ENCODE results near the gene ISLR. TPM values are rescaled to one million over a fixed set of nuclear protein-coding genes. Genes with fewer than 3 reads are reported as not detected.

ISLR gene
- total RNA-seq, 1 experiment from 2014 or later: 0.11 TPM

GRCh38 chr15:74157868-74158827, 15.4 kb upstream of the ISLR start:
- Histone ChIP-seq H3K23me2 (ENCODE audit: insufficient read length, low read depth, low read length, poor library complexity, severe bottlenecking) (no peaks in the 10 kb centered on the region), H3K9me3 (ENCODE audit: control insufficient read depth, low read depth, low read length) (no peaks in the 10 kb centered on the region), H2BK120ac (ENCODE audit: low read depth, low read length, poor library complexity, severe bottlenecking) (no peak overlapping the region), H3K79me1 (ENCODE audit: insufficient read depth, low read depth, low read length, poor library complexity, severe bottlenecking) (no peaks in the 10 kb centered on the region), H3K23ac (ENCODE audit: insufficient read length, low read depth, low read length) (no peak overlapping the region), H4K20me1 (ENCODE audit: control insufficient read depth, insufficient read depth, insufficient read length) (no peaks in the 10 kb centered on the region), H3K79me2 (ENCODE audit: insufficient read depth, low read length) (no peaks in the 10 kb centered on the region), H3T11ph (ENCODE audit: low read length) (no peak overlapping the region), H3K18ac (ENCODE audit: insufficient read length, low read depth, low read length) (no peak overlapping the region), H3K14ac (ENCODE audit: insufficient read depth, low read length) (no peak overlapping the region), H2AK5ac (ENCODE audit: insufficient read length, low read length) (no peak overlapping the region), H2BK15ac (ENCODE audit: low read depth, low read length) (no peak overlapping the region), H3K4ac (ENCODE audit: low read depth, low read length) (no peak overlapping the region), H4K91ac (ENCODE audit: insufficient read length, low read depth, low read length) (no peak overlapping the region), H3K4me1 (ENCODE audit: insufficient read depth, low read length) (peaks cover 2% of the 10 kb centered on the region), H3K4me2 (ENCODE audit: insufficient read depth, insufficient read length, low read length) (no peak overlapping the region), H2BK5ac (ENCODE audit: insufficient read length, low read length) (no peak overlapping the region), H3K56ac (ENCODE audit: insufficient read length, low read depth, low read length) (no peak overlapping the region), H4K8ac (replicated peaks; ENCODE audit: insufficient read length, low read depth, low read length) (no peak overlapping the region), H2BK12ac (ENCODE audit: insufficient read length, low read depth, low read length) (no peak overlapping the region), H2BK20ac (ENCODE audit: low read depth, low read length, poor library complexity, severe bottlenecking) (no peak overlapping the region), H3K9ac (ENCODE audit: extremely low read depth, insufficient read length, low read length) (no peak overlapping the region), H3K27ac (ENCODE audit: insufficient read length, low read depth, low read length) (no peak overlapping the region), H3K27me3 (ENCODE audit: insufficient read depth, low read length) (no peaks in the 10 kb centered on the region), H4K5ac (ENCODE audit: insufficient read length, low read depth, low read length) (no peak overlapping the region), H2AFZ (ENCODE audit: low read length) (no peak overlapping the region)
- Mint-ChIP-seq H3K4me1 (peaks cover 4% of the 10 kb centered on the region in 2 experiments; a peak in 3 of 4 replicates), H3K9me3 (no peaks in the 10 kb centered on the region), H3K27me3 (ENCODE audit: low read depth) (peaks cover 21% of the 10 kb centered on the region), H3K27ac (no peak overlapping the region), H3K4me3 (no peak overlapping the region), H3K36me3 (ENCODE audit: insufficient read depth in 1 of 3, low read depth in 3 of 3) (no peaks in the 10 kb centered on the region)
- no CpG with 5 or more reads among the region's 9 CpGs for WGBS (ENCODE audit: extremely low coverage, insufficient read length, low lambda C conversion rate)
- TF ChIP-seq CTCF (conservative IDR thresholded peaks at IDR 0.05): no peak
- no peak for DNase-seq

All from H9 (cell line).